Measurements from ENCODE around the gene SH2B2.

SH2B2 gene

GRCh38 chr7:102253973-102254370, 32.7 kb upstream of the SH2B2 start:
- no peak for ATAC-seq
- TF ChIP-seq SNAI2 (CRISPR knock-in tag; IDR thresholded peaks at IDR 0.05) (no peak), TOX (CRISPR knock-in tag; IDR thresholded peaks at IDR 0.05; ENCODE audit: borderline replicate concordance) (no peak), CSRNP3 (CRISPR knock-in tag; IDR thresholded peaks at IDR 0.05) (no peak), OSR1 (CRISPR knock-in tag; IDR thresholded peaks at IDR 0.05) (no peak), ZNF565 (CRISPR knock-in tag; conservative IDR thresholded peaks at IDR 0.05; ENCODE audit: low read depth) (no peak), ZFP30 (CRISPR knock-in tag; IDR thresholded peaks at IDR 0.05) (no peak), PATZ1 (CRISPR knock-in tag; IDR thresholded peaks at IDR 0.05; ENCODE audit: borderline replicate concordance) (no peak), ZNF8 (CRISPR knock-in tag; IDR thresholded peaks at IDR 0.05) (no peak), ARNTL (CRISPR knock-in tag; IDR thresholded peaks at IDR 0.05; ENCODE audit: borderline replicate concordance, low read depth) (no peak)

GRCh38 chr7:102254521-102254920, 32.1 kb upstream of the SH2B2 start:
- TF ChIP-seq ESRRG (CRISPR knock-in tag; IDR thresholded peaks at IDR 0.05) (no peak), ZNF565 (CRISPR knock-in tag; conservative IDR thresholded peaks at IDR 0.05; ENCODE audit: low read depth) (no peak)
- no peak for ATAC-seq

- TF ChIP-seq ZNF70 (CRISPR knock-in tag; IDR thresholded peaks at IDR 0.05): no peak
- TF ChIP-seq PPARA (CRISPR knock-in tag; IDR thresholded peaks at IDR 0.05; ENCODE audit: borderline replicate concordance): no peak
- no peak for TF ChIP-seq BACH2 (CRISPR knock-in tag; IDR thresholded peaks at IDR 0.05; ENCODE audit: borderline replicate concordance)
- TF ChIP-seq CREB5 (CRISPR knock-in tag; IDR thresholded peaks at IDR 0.05; ENCODE audit: low read depth): no peak
- TF ChIP-seq CSRNP3 (CRISPR knock-in tag; IDR thresholded peaks at IDR 0.05): no peak
- no peak for TF ChIP-seq PATZ1 (CRISPR knock-in tag; IDR thresholded peaks at IDR 0.05; ENCODE audit: borderline replicate concordance)
- TF ChIP-seq ISL1 (CRISPR knock-in tag; IDR thresholded peaks at IDR 0.05): no peak
- no peak for TF ChIP-seq ZFP3 (CRISPR knock-in tag; IDR thresholded peaks at IDR 0.05)
- TF ChIP-seq ESRRG (CRISPR knock-in tag; IDR thresholded peaks at IDR 0.05): no peak
- TF ChIP-seq TOX (CRISPR knock-in tag; IDR thresholded peaks at IDR 0.05; ENCODE audit: borderline replicate concordance): no peak
- no peak for TF ChIP-seq ZC3H10 (CRISPR knock-in tag; IDR thresholded peaks at IDR 0.05)
- no peak for ATAC-seq
Observed at GRCh38 chr7:102255501-102255900, 31.2 kb upstream of the SH2B2 start.

GRCh38 chr7:102255916-102256315, 30.8 kb upstream of the SH2B2 start:
- no peak for ATAC-seq
- TF ChIP-seq GLIS3 (CRISPR knock-in tag; IDR thresholded peaks at IDR 0.05): no peak
- no peak for TF ChIP-seq BACH2 (CRISPR knock-in tag; IDR thresholded peaks at IDR 0.05; ENCODE audit: borderline replicate concordance)
- TF ChIP-seq PPARA (CRISPR knock-in tag; IDR thresholded peaks at IDR 0.05; ENCODE audit: borderline replicate concordance): no peak
- TF ChIP-seq ISL1 (CRISPR knock-in tag; IDR thresholded peaks at IDR 0.05): no peak
- TF ChIP-seq CSDC2 (CRISPR knock-in tag; IDR thresholded peaks at IDR 0.05): no peak
- no peak for TF ChIP-seq ZFP30 (CRISPR knock-in tag; IDR thresholded peaks at IDR 0.05)
- no peak for TF ChIP-seq POU6F1 (CRISPR knock-in tag; IDR thresholded peaks at IDR 0.05; ENCODE audit: borderline replicate concordance, low read depth)
- no peak for TF ChIP-seq ZNF565 (CRISPR knock-in tag; conservative IDR thresholded peaks at IDR 0.05; ENCODE audit: low read depth)
- TF ChIP-seq ESRRG (CRISPR knock-in tag; IDR thresholded peaks at IDR 0.05): no peak
- no peak for TF ChIP-seq TCF4 (CRISPR knock-in tag; IDR thresholded peaks at IDR 0.05; ENCODE audit: borderline replicate concordance)
- no peak for TF ChIP-seq CREB5 (CRISPR knock-in tag; IDR thresholded peaks at IDR 0.05; ENCODE audit: low read depth)
- no peak for TF ChIP-seq ZC3H10 (CRISPR knock-in tag; IDR thresholded peaks at IDR 0.05)
- no peak for TF ChIP-seq TSHZ2 (CRISPR knock-in tag; IDR thresholded peaks at IDR 0.05)
